ENCODE data around the gene ADAM22.

GRCh38 chr7:88042157-88042556 lies 108.1 kb downstream of the ADAM22 start:
- TF ChIP-seq REST (IDR thresholded peaks at IDR 0.05; ENCODE audit: insufficient read depth in 1 of 2, low read depth in 2 of 2, low read length in 2 of 2) (no peak), POLR2AphosphoS5 (IDR thresholded peaks at IDR 0.05; ENCODE audit: low read depth, low read length) (no peak), TAF1 (IDR thresholded peaks at IDR 0.05; ENCODE audit: borderline replicate concordance, insufficient read depth, low read length) (no peak), SIN3A (IDR thresholded peaks at IDR 0.05; ENCODE audit: borderline replicate concordance, insufficient read depth, low read length) (no peak), FOXP2 (optimal IDR thresholded peaks at IDR 0.05; ENCODE audit: borderline replicate concordance, extremely low read depth, extremely low read length, insufficient read depth) (no peak)

Measured in PFSK-1 (cell line).